ENCODE measurements around the gene CDK12. TPM values are rescaled to one million over a fixed set of nuclear protein-coding genes. Genes with fewer than 3 reads are reported as not detected.
"Not testable (repeated sequence)": the region's sequence is repeated elsewhere in the genome, so short reads cannot be mapped to it uniquely, and the experiment has no call there.

Gene CDK12
- total RNA-seq, 8 experiments from 2014 or later: 21.7 to 82.3 (median 32.2) TPM

DNA sequence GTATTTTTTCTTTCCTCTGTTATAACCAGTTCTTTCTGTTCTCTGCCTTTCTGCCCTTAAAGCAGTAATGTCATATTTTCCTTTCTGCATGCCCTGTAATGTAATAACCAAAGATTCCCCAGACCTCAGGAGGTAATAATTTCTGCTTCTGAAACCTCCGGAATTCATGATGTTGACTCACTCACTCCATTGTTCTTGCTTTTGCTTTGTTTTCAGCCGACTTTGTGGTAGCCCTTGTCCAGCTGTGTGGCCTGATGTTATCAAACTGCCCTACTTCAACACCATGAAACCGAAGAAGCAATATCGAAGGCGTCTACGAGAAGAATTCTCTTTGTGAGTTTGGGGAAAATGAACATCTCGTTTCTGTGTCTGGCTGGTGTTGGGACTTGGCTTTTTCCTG lies 55.9 kb downstream of the CDK12 start:
- H3K4me1 ChIP-seq (replicated peaks in 1 of 2): peaks cover 0 to 2% of the 10 kb centered on the region in 2 donors
- in situ Hi-C loops (cut with MboI; ENCODE audit: low pct_unique_long_range_greater_than_20kb in 2 of 9, low sequenced_read_pairs in 9 of 9, unreplicated experiment in 9 of 9): no loop called here
- no peak overlapping the region for H3K27ac ChIP-seq
- H3K4me3 ChIP-seq: no peak overlapping the region
- ATAC-seq (replicated peaks in 6 of 8): no peak
- 47 to 98% (median 86%) methylated on average over 2 to 7 of the region's 7 CpGs for WGBS, 10 experiments

DNA sequence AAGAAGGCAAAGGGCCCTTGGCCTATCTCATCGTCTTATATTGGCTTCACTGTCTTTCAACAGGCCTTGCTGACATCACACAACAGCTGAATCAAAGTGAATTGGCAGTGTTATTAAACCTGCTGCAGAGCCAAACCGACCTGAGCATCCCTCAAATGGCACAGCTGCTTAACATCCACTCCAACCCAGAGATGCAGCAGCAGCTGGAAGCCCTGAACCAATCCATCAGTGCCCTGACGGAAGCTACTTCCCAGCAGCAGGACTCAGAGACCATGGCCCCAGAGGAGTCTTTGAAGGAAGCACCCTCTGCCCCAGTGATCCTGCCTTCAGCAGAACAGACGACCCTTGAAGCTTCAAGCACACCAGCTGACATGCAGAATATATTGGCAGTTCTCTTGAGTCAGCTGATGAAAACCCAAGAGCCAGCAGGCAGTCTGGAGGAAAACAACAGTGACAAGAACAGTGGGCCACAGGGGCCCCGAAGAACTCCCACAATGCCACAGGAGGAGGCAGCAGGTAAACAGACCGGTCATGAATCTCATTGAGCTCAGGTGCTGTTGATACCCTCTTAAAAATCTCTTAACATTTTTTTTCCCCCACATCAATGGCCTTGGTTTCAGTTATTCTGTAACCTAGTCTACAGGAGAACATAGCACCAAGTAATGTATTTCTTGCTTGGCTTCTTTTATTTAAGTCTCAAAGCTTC lies 64.7 kb downstream of the CDK12 start:
- no peak overlapping the region for H3K4me3 ChIP-seq
- peak in 1 of 8 experiments; percentile 43 for ATAC-seq (replicated peaks in 6 of 8)
- H3K27ac ChIP-seq: no peak overlapping the region
- no peaks in the 10 kb centered on the region for H3K4me1 ChIP-seq (replicated peaks in 1 of 2)
- in situ Hi-C loops (cut with MboI; ENCODE audit: low pct_unique_long_range_greater_than_20kb in 2 of 9, low sequenced_read_pairs in 9 of 9, unreplicated experiment in 9 of 9): no loop called here
- 50 to 80% (median 69%) methylated on average over 1 to 5 of the region's 6 CpGs for WGBS, 10 experiments

DNA sequence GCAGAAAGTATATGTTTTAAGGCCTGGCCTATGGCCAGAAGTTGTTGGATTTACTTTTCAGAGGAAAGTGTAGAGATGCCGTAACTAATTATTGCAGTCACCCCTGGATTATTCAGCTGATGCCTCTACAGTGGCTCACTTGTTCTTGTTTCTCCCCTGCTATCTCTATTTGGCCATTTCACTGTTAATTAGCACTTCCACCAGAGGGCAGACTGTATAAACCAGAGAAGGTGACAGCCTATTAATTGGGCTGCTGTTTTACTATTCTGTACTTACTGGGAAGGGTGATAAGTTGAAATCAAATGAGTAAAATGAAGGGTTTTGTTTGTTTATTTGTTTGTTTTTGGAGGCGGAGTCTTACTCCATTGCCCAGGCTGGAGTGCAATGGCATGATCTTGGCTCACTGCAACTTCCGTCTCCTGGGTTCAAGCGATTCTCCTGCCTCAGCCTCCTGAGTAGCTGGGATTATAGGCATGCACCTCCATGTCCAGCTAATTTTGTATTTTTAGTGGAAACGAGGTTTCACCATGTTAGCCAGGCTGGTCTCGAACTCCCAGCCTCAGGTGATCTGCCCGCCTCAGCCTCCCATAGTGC lies 66.0 kb downstream of the CDK12 start:
- Histone ChIP-seq H3K27ac (no peak overlapping the region), H3K4me3 (no peak overlapping the region), H3K4me1 (replicated peaks in 1 of 2) (no peaks in the 10 kb centered on the region)
- in situ Hi-C loops (cut with MboI; ENCODE audit: low pct_unique_long_range_greater_than_20kb in 2 of 9, low sequenced_read_pairs in 9 of 9, unreplicated experiment in 9 of 9): no loop called here
- WGBS, 10 experiments: 92 to 100% (median 100%) methylated on average over 1 to 7 of the region's 7 CpGs
- ATAC-seq (replicated peaks in 6 of 8): peak in 2 of 8 experiments; percentile 25 to 33

DNA sequence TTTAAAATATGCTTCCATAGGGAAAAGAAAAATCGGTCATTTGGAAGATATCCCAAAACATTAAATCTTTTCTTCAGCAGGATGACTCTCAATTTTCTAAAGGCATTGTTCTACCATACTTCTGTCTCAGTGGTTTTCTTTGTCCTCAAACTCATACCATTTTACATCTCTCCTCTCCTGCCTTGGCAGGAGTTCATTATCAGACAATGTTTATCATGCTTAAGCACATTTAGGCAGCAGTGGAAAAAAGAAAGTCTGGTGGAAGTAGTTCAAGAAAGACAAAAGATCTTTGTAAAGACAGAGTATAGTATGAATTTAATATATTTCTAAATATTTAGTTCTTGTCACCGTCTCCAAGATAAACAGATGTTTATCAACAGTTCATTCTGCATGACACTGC lies 68.2 kb downstream of the CDK12 start:
- WGBS, 10 experiments: 63 to 100% (median 90%) methylated on average over 1 to 2 of the region's 2 CpGs; no CpG with 5 or more reads in 1 of the 10 experiments
- no peak for ATAC-seq (replicated peaks in 6 of 8)
- in situ Hi-C loops (cut with MboI; ENCODE audit: low pct_unique_long_range_greater_than_20kb in 2 of 9, low sequenced_read_pairs in 9 of 9, unreplicated experiment in 9 of 9): no loop called here
- Histone ChIP-seq H3K27ac (no peak overlapping the region), H3K4me1 (replicated peaks in 1 of 2) (no peaks in the 10 kb centered on the region), H3K4me3 (no peak overlapping the region)

DNA sequence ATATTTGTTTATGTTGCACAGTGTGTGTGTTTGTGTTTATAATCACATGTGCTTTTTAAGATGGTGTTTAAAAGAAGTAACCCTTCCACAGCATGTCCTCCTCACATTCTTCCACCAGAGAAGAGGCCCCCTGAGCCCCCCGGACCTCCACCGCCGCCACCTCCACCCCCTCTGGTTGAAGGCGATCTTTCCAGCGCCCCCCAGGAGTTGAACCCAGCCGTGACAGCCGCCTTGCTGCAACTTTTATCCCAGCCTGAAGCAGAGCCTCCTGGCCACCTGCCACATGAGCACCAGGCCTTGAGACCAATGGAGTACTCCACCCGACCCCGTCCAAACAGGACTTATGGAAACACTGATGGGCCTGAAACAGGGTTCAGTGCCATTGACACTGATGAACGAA lies 69.2 kb downstream of the CDK12 start:
- no peak for ATAC-seq (replicated peaks in 6 of 8)
- Histone ChIP-seq H3K4me3 (no peak overlapping the region), H3K27ac (no peak overlapping the region), H3K4me1 (replicated peaks in 1 of 2) (no peaks in the 10 kb centered on the region)
- WGBS, 10 experiments: 100% methylated on average over 1 to 2 of the region's 10 CpGs; no CpG with 5 or more reads in 8 of the 10 experiments
- in situ Hi-C loops (cut with MboI; ENCODE audit: low pct_unique_long_range_greater_than_20kb in 2 of 9, low sequenced_read_pairs in 9 of 9, unreplicated experiment in 9 of 9): no loop called here

DNA sequence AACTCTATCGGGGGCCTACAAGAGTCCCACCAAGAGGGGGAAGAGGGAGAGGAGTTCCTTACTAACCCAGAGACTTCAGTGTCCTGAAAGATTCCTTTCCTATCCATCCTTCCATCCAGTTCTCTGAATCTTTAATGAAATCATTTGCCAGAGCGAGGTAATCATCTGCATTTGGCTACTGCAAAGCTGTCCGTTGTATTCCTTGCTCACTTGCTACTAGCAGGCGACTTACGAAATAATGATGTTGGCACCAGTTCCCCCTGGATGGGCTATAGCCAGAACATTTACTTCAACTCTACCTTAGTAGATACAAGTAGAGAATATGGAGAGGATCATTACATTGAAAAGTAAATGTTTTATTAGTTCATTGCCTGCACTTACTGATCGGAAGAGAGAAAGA lies 70.0 kb downstream of the CDK12 start:
- no peak overlapping the region for H3K27ac ChIP-seq
- H3K4me1 ChIP-seq (replicated peaks in 1 of 2): no peaks in the 10 kb centered on the region
- in situ Hi-C loops (cut with MboI; ENCODE audit: low pct_unique_long_range_greater_than_20kb in 2 of 9, low sequenced_read_pairs in 9 of 9, unreplicated experiment in 9 of 9): no loop called here
- H3K4me3 ChIP-seq: no peak overlapping the region
- no peak for ATAC-seq (replicated peaks in 6 of 8)
- WGBS, 10 experiments: 67 to 100% (median 95%) methylated on average over 1 to 5 of the region's 6 CpGs; no CpG with 5 or more reads in 3 of the 10 experiments

DNA sequence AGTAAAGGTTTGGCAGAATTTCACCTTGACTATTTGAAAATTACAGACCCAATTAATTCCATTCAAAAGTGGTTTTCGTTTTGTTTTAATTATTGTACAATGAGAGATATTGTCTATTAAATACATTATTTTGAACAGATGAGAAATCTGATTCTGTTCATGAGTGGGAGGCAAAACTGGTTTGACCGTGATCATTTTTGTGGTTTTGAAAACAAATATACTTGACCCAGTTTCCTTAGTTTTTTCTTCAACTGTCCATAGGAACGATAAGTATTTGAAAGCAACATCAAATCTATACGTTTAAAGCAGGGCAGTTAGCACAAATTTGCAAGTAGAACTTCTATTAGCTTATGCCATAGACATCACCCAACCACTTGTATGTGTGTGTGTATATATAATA lies 72.6 kb downstream of the CDK12 start:
- Histone ChIP-seq H3K4me1 (replicated peaks in 1 of 2) (no peaks in the 10 kb centered on the region), H3K27ac (no peak overlapping the region), H3K4me3 (no peak overlapping the region)
- no peak for ATAC-seq (replicated peaks in 6 of 8)
- 56 to 98% (median 85%) methylated on average over 3 to 4 of the region's 4 CpGs for WGBS, 10 experiments
- in situ Hi-C loops (cut with MboI; ENCODE audit: low pct_unique_long_range_greater_than_20kb in 2 of 9, low sequenced_read_pairs in 9 of 9, unreplicated experiment in 9 of 9): no loop called here

DNA sequence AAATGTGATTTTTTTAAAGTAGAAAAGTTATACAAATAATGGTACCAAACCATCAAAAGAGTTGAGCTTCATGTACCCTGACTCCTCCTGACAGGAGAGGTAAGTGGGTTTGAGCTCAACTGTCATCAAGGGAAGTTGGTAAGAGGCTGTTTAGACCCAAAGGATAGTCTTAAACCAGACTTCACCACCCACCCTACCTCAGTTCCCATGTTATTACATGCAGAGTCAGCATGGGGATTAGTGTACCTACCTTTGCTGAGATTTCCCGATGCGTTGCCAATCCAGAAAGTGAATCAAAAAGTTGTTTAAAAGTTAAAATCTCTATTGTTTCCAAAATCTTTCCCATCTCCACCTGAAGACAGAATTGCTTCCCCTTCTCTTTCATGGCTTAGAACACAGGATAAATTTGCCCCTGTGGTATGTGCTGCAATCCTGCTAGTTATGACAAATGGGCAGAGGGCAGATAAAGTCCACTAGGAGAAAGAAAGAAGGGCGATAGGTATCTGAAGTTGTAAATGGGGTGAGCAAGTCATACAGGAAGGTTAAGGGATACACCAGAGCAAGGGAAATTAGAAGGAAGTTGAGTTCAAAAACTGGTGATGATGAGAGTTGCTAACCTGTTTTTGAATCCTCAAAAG lies 73.6 kb downstream of the CDK12 start:
- in situ Hi-C loops (cut with MboI; ENCODE audit: low pct_unique_long_range_greater_than_20kb in 2 of 9, low sequenced_read_pairs in 9 of 9, unreplicated experiment in 9 of 9): no loop called here
- WGBS, 10 experiments: 93 to 100% (median 98%) methylated on average over 1 to 3 of the region's 3 CpGs; no CpG with 5 or more reads in 2 of the 10 experiments
- H3K4me1 ChIP-seq (replicated peaks in 1 of 2): no peaks in the 10 kb centered on the region
- H3K4me3 ChIP-seq: no peak overlapping the region
- no peak for ATAC-seq (replicated peaks in 6 of 8)
- no peak overlapping the region for H3K27ac ChIP-seq

DNA sequence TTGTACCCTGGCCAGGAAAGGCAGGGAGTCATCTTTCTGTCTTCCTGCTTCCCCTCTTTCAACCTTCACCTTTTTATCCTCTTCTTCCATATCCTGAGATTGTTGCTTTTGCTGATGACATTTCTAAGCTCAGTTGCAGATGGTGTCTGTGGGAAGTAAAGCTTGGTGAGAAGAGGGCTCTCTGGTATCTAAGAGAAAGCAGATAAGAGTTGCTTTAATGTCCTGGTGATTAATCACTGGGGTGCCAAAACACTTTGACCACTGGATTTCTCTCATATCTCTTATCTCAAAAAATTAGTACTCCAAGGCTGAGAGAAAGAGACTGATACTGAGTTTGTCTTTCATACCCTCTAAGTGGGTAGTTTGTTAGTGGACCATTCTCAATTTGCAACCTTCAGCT lies 75.2 kb downstream of the CDK12 start:
- Histone ChIP-seq H3K27ac (no peak overlapping the region), H3K4me3 (no peak overlapping the region), H3K4me1 (replicated peaks in 1 of 2) (no peaks in the 10 kb centered on the region)
- in situ Hi-C loops (cut with MboI; ENCODE audit: low pct_unique_long_range_greater_than_20kb in 2 of 9, low sequenced_read_pairs in 9 of 9, unreplicated experiment in 9 of 9): no loop called here
- no peak for ATAC-seq (replicated peaks in 6 of 8)

DNA sequence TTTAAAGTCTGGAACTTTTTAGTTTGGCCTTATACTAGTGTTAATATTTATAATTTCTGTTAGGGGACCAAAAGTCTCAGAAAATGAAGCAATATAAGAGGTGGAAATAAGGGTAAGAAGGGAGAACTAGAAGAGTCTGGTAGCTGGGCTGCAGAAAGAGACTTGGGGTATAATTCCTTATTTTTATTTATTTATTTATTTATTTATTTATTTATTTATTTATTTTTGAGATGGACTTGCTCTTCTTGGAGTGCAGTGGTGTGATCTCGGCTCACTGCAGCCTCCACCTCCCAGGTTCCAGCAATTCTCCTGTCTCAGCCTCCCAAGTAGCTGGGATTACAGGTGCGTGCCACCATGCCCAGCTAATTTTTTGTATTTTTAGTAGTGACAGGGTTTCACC lies 76.1 kb downstream of the CDK12 start:
- H3K4me3 ChIP-seq; H3K27ac ChIP-seq; ATAC-seq (replicated peaks in 6 of 8); H3K4me1 ChIP-seq (replicated peaks in 1 of 2); in situ Hi-C loops (cut with MboI; ENCODE audit: low pct_unique_long_range_greater_than_20kb in 2 of 9, low sequenced_read_pairs in 9 of 9, unreplicated experiment in 9 of 9): not testable (repeated sequence)
- 80 to 100% (median 100%) methylated on average over 1 to 2 of the region's 2 CpGs; no CpG with 5 or more reads in 3 of the 10 experiments for WGBS, 10 experiments

DNA sequence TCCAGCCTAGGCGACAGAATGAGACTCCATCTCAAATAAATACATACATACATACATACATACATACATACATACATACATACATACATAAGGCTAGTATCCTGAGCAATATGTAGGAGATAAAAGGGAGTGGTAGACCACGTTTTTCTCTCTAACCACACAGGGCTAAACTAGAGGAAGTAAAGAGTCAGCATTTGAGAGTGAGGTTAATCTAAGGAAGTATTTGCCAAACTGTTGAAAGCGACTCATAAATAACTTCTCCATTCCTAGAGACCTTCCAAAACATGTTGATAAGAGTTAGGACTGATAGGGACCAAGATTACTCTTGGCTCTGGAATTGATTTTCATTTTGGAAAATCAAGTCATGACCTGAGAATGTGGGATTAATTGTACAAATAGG lies 77.6 kb downstream of the CDK12 start:
- in situ Hi-C loops (cut with MboI; ENCODE audit: low pct_unique_long_range_greater_than_20kb in 2 of 9, low sequenced_read_pairs in 9 of 9, unreplicated experiment in 9 of 9): no loop called here
- Histone ChIP-seq H3K4me1 (replicated peaks in 1 of 2) (no peaks in the 10 kb centered on the region), H3K4me3 (no peak overlapping the region), H3K27ac (no peak overlapping the region)
- ATAC-seq (replicated peaks in 6 of 8): peak in 3 of 8 experiments; percentile 56 to 92 (median 72)
- WGBS, 10 experiments: 53 to 100% (median 71%) methylated on average over 1 to 2 of the region's 3 CpGs; no CpG with 5 or more reads in 2 of the 10 experiments

DNA sequence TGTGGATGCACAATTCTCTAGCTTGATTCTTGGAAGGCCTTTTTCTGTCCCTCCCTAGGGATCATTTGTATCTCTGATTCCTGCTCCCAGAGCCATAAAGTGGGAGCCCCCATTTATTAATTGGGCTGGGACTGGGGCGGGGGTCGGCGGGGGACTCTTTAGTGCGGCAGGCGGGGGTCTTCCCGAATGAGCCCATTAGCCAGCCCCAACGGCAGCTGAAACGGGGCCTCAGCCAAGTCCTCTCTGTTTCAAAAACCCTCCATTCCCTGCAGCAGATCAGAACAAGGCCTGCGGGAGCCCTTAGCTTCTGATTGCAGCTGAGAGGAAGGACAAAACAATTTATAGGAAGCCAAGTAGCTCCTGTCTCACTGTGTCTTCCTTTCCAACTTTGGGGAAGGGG lies 79.3 kb downstream of the CDK12 start:
- H3K4me3 ChIP-seq: no peak overlapping the region
- no peak overlapping the region for H3K27ac ChIP-seq
- in situ Hi-C loops (cut with MboI; ENCODE audit: low pct_unique_long_range_greater_than_20kb in 2 of 9, low sequenced_read_pairs in 9 of 9, unreplicated experiment in 9 of 9): no loop called here
- no peak for ATAC-seq (replicated peaks in 6 of 8)
- H3K4me1 ChIP-seq (replicated peaks in 1 of 2): no peaks in the 10 kb centered on the region
- 82 to 100% (median 97%) methylated on average over 2 to 5 of the region's 9 CpGs; no CpG with 5 or more reads in 6 of the 10 experiments for WGBS, 10 experiments

DNA sequence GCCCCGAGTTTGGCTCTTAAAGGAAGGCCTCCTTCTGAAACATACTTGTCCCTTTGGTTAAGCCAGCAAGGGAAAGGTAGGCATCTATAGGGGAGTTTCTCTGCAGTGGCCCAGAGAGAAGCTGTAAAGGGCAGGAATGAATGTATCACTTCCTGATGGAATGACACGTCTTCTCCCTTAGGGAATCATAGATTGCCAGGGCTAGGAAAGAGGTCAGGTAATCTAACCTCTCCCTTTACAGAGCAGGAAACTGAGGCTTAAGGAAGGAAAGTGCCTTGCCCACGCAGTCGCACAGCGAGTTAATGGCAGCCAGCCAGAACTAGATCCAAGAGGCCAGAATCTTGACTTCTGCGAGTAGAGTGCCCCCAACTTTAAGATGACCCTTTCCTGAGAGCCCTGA lies 80.4 kb downstream of the CDK12 start:
- Histone ChIP-seq H3K4me1 (replicated peaks in 1 of 2) (no peaks in the 10 kb centered on the region), H3K4me3 (no peak overlapping the region), H3K27ac (no peak overlapping the region)
- ATAC-seq (replicated peaks in 6 of 8): no peak
- 71 to 100% (median 100%) methylated on average over 1 to 4 of the region's 6 CpGs; no CpG with 5 or more reads in 2 of the 10 experiments for WGBS, 10 experiments
- in situ Hi-C loops (cut with MboI; ENCODE audit: low pct_unique_long_range_greater_than_20kb in 2 of 9, low sequenced_read_pairs in 9 of 9, unreplicated experiment in 9 of 9): no loop called here
